HepG2 (cell line): ENCODE data around the gene AFAP1.

Experiments used
- CEBPB ChIP-seq: IDR thresholded peaks from 2 replicates; pipeline ENCODE4 v1.6.1; 2011; ENCODE audit warnings: low read depth, low read length, improper control_type of control experiment, borderline replicate concordance
- CTCF ChIP-seq: sonication (generic); formaldehyde crosslinking; IDR thresholded peaks from 2 replicates; pipeline ENCODE4 v1.5.0; 2020; ENCODE audit warnings: mild to moderate bottlenecking, missing genetic modification reagents, moderate library complexity
- EP300 ChIP-seq, 3 experiments: sonication (generic) in 1 of 3; formaldehyde crosslinking in 1 of 3; IDR thresholded peaks; 2 replicates each; pipeline versions ENCODE4 v1.5.1 to v1.6.1; 2011 to 2020; ENCODE audit warnings: low read depth in 2 of 3, low read length in 2 of 3, borderline replicate concordance in 1 of 3, improper control_type of control experiment in 1 of 3, mild to moderate bottlenecking in 1 of 3, missing genetic modification reagents in 1 of 3, moderate library complexity in 1 of 3
- FOXJ3 ChIP-seq: sonication (generic); formaldehyde crosslinking; IDR thresholded peaks from 2 replicates; pipeline ENCODE4 v1.4.0; 2020; ENCODE audit warnings: missing genetic modification reagents, mild to moderate bottlenecking, borderline replicate concordance
- KLF6 ChIP-seq: IDR thresholded peaks from 2 replicates; pipeline ENCODE4 v1.8.0; 2016; ENCODE audit warnings: missing biosample characterization, missing genetic modification reagents
- SIN3A ChIP-seq: IDR thresholded peaks from 2 replicates; pipeline ENCODE4 v1.6.1; 2011; ENCODE audit warnings: low read depth, mild to moderate bottlenecking, control low read depth, low read length, borderline replicate concordance
- ZNF780A ChIP-seq: sonication (generic); formaldehyde crosslinking; IDR thresholded peaks from 2 replicates; pipeline ENCODE4 v1.8.0; 2022; ENCODE audit warnings: mild to moderate bottlenecking, missing genetic modification reagents, moderate library complexity

- TF ChIP-seq EP300 (IDR thresholded peaks at IDR 0.05; ENCODE audit: low read depth in 2 of 2, low read length in 2 of 2) (no peak), EP300 (CRISPR knock-in tag; IDR thresholded peaks at IDR 0.05; ENCODE audit: borderline replicate concordance) (no peak), FOXJ3 (CRISPR knock-in tag) (no peak), ZNF780A (CRISPR knock-in tag) (no peak), SIN3A (no peak), KLF6 (no peak), CTCF (CRISPR knock-in tag) (no peak), CEBPB (no peak)
Measured at GRCh38 chr4:7863911-7864681, 75.6 kb downstream of the AFAP1 start.
